ENCODE measurements around the gene CAP1. TPM values are rescaled to one million over a fixed set of nuclear protein-coding genes. Genes with fewer than 3 reads are reported as not detected.

The CAP1 gene
- total RNA-seq, 1 experiment from 2014 or later: 255 TPM

DNA sequence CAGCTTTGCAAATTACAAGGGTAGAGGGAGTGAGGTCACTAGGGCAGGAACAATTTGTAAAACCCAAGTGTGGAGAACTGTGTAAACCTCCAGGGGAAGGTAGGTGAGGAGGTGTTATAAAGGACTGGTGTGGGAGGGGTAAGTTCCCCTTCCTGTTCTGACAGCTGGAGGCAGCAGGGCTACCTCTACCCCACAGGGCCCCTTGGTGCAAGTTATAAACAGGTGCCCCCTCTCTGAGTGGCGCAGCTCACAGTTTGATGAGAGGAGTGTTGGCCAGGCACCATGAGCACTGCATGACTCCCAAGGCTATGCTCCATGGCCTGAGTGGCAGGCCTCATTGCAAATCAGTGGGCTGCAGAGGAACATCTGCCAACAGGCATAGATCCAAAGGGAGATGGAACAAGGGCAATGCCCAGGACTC is 44.5 kb upstream of the CAP1 start:
- Mint-ChIP-seq H3K36me3 (ENCODE audit: insufficient read depth in 1 of 3, low read depth in 3 of 3) (no peaks in the 10 kb centered on the region; a peak in 3 of 7 replicates), H3K27me3 (ENCODE audit: low read depth) (no peaks in the 10 kb centered on the region), H3K4me1 (peaks cover 6% of the 10 kb centered on the region in 2 experiments), H3K9me3 (peaks cover 0 to 7% of the 10 kb centered on the region in 2 experiments; a peak in 3 of 5 replicates), H3K4me3 (peak overlapping the region in 1 of 2 experiments; percentile 18; a peak in 1 of 5 replicates), H3K27ac (no peak overlapping the region; a peak in 1 of 7 replicates)
- WGBS (ENCODE audit: extremely low coverage, insufficient read length, low lambda C conversion rate): no CpG with 5 or more reads among the region's 1 CpG
- TF ChIP-seq, protein P1, sequence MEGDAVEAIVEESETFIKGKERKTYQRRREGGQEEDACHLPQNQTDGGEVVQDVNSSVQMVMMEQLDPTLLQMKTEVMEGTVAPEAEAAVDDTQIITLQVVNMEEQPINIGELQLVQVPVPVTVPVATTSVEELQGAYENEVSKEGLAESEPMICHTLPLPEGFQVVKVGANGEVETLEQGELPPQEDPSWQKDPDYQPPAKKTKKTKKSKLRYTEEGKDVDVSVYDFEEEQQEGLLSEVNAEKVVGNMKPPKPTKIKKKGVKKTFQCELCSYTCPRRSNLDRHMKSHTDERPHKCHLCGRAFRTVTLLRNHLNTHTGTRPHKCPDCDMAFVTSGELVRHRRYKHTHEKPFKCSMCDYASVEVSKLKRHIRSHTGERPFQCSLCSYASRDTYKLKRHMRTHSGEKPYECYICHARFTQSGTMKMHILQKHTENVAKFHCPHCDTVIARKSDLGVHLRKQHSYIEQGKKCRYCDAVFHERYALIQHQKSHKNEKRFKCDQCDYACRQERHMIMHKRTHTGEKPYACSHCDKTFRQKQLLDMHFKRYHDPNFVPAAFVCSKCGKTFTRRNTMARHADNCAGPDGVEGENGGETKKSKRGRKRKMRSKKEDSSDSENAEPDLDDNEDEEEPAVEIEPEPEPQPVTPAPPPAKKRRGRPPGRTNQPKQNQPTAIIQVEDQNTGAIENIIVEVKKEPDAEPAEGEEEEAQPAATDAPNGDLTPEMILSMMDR (conservative IDR thresholded peaks at IDR 0.05): no peak
- H4K5ac ChIP-seq (ENCODE audit: insufficient read length, low read depth, low read length): no peak overlapping the region
- no peaks in the 10 kb centered on the region for H3K9me3 ChIP-seq (ENCODE audit: control insufficient read depth, low read depth, low read length)
- no peak overlapping the region for H2AFZ ChIP-seq (ENCODE audit: low read length)
- H3T11ph ChIP-seq (ENCODE audit: low read length): no peak overlapping the region
- H4K91ac ChIP-seq (ENCODE audit: insufficient read length, low read depth, low read length): no peak overlapping the region
- H3K56ac ChIP-seq (ENCODE audit: insufficient read length, low read depth, low read length): no peak overlapping the region
- H3K27me3 ChIP-seq (ENCODE audit: insufficient read depth, low read length): no peaks in the 10 kb centered on the region
- no peak overlapping the region for H2BK15ac ChIP-seq (ENCODE audit: low read depth, low read length)
- DNase-seq: no peak
- no peak overlapping the region for H3K27ac ChIP-seq (ENCODE audit: insufficient read length, low read depth, low read length)
- H2BK5ac ChIP-seq (ENCODE audit: insufficient read length, low read length): no peak overlapping the region
- H2BK20ac ChIP-seq (ENCODE audit: low read depth, low read length, poor library complexity, severe bottlenecking): no peak overlapping the region
- no peak overlapping the region for H3K14ac ChIP-seq (ENCODE audit: insufficient read depth, low read length)
- H4K20me1 ChIP-seq (ENCODE audit: control insufficient read depth, insufficient read depth, insufficient read length): no peaks in the 10 kb centered on the region
- H4K8ac ChIP-seq (replicated peaks; ENCODE audit: insufficient read length, low read depth, low read length): no peak overlapping the region
- H3K79me2 ChIP-seq (ENCODE audit: insufficient read depth, low read length): 0 out of 2 replicates have a peak, but pooled peaks cover 2% of the 10 kb centered on the region
- H3K23ac ChIP-seq (ENCODE audit: insufficient read length, low read depth, low read length): no peak overlapping the region
- H3K23me2 ChIP-seq (ENCODE audit: insufficient read length, low read depth, low read length, poor library complexity, severe bottlenecking): no peaks in the 10 kb centered on the region
- no peak overlapping the region for H3K4me2 ChIP-seq (ENCODE audit: insufficient read depth, insufficient read length, low read length)
- no peak overlapping the region for H3K4ac ChIP-seq (ENCODE audit: low read depth, low read length)
- H3K79me1 ChIP-seq (ENCODE audit: insufficient read depth, low read depth, low read length, poor library complexity, severe bottlenecking): no peaks in the 10 kb centered on the region
- H2BK12ac ChIP-seq (ENCODE audit: insufficient read length, low read depth, low read length): no peak overlapping the region
- no peak overlapping the region for H2AK5ac ChIP-seq (ENCODE audit: insufficient read length, low read length)
- no peak overlapping the region for H2BK120ac ChIP-seq (ENCODE audit: low read depth, low read length, poor library complexity, severe bottlenecking)
- H3K18ac ChIP-seq (ENCODE audit: insufficient read length, low read depth, low read length): no peak overlapping the region
- H3K9ac ChIP-seq (ENCODE audit: extremely low read depth, insufficient read length, low read length): no peak overlapping the region
- no peaks in the 10 kb centered on the region for H3K4me1 ChIP-seq (ENCODE audit: insufficient read depth, low read length)
